ENCODE data around the gene ANKRD55. TPM values are rescaled to one million over a fixed set of nuclear protein-coding genes. Genes with fewer than 3 reads are reported as not detected.

Gene ANKRD55
- polyA plus RNA-seq, 1 of the 3 experiments (the other 2 are of a cell fraction), result not detected

DNA sequence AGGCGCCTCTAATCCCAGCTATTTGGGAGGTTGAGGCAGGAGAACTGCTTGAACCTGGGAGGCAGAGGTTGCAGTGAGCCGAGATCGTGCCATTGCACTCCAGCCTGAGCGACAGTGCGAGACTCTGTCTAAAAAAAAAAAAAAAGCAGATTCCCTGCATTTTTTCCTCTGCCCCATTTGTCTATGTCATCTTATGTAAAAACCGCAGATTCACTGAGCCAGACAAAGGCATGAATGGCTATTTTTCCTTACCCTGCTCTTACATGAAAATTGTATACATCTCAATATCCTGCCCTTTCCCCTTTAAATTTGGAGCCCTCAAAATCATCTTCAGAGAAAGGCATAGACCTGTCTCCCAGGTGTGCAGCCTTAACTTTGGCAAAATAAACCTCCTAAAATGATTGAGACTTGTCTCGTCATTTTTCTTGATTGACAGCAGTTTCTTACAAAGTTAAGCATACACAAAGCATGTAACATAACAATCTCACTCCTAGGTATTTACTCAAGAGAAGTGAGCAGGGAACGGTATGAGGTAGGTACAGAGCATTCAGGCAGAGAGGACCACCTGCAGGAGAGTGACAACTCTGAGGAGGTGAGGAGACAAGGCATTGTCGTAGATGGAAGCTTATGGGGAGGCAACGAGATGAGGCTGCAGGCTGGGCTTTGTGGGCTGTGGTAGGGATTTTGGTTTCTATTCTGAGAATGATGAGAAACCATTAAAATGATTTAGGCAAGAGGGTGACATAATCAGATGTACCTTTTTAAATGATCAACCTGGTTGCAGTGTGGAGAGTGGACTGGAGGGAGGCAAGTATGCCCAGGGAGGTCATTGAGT, 172.6 kb downstream of the ANKRD55 start:
- H3K4me2 ChIP-seq, result no peak overlapping the region
- H3K27ac ChIP-seq (ENCODE audit: low read depth in 2 of 2, low read length in 1 of 2), result no peak overlapping the region
- H2AFZ ChIP-seq (ENCODE audit: low read depth), result no peak overlapping the region
- no peaks in the 10 kb centered on the region for H4K20me1 ChIP-seq (ENCODE audit: insufficient read depth)
- no peaks in the 10 kb centered on the region for H3K9me3 ChIP-seq
- TF ChIP-seq, protein P1, sequence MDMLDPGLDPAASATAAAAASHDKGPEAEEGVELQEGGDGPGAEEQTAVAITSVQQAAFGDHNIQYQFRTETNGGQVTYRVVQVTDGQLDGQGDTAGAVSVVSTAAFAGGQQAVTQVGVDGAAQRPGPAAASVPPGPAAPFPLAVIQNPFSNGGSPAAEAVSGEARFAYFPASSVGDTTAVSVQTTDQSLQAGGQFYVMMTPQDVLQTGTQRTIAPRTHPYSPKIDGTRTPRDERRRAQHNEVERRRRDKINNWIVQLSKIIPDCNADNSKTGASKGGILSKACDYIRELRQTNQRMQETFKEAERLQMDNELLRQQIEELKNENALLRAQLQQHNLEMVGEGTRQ (IDR thresholded peaks at IDR 0.05; ENCODE audit: borderline replicate concordance, low read depth, low read length), result no peak
- TF ChIP-seq TEAD4 (IDR thresholded peaks at IDR 0.05; ENCODE audit: borderline replicate concordance, insufficient read depth) (no peak), TCF12 (IDR thresholded peaks at IDR 0.05) (no peak), JUND (IDR thresholded peaks at IDR 0.05) (no peak), RXRA (IDR thresholded peaks at IDR 0.05; ENCODE audit: borderline replicate concordance, low read depth) (no peak), FOXJ3 (CRISPR knock-in tag; IDR thresholded peaks at IDR 0.05) (no peak), GATA2 (CRISPR knock-in tag; IDR thresholded peaks at IDR 0.05) (no peak), NRF1 (IDR thresholded peaks at IDR 0.05; ENCODE audit: low read depth, low read length) (no peak), POLR2AphosphoS5 (IDR thresholded peaks at IDR 0.05; ENCODE audit: low read depth, low read length) (no peak), MXI1 (IDR thresholded peaks at IDR 0.05; ENCODE audit: low read depth, low read length) (no peak), ELF1 (IDR thresholded peaks at IDR 0.05) (no peak), CHD2 (IDR thresholded peaks at IDR 0.05; ENCODE audit: low read length, partially characterized antibody) (no peak), RAD21 (IDR thresholded peaks at IDR 0.05; ENCODE audit: low read length) (no peak)
- TF ChIP-seq, protein P2, sequence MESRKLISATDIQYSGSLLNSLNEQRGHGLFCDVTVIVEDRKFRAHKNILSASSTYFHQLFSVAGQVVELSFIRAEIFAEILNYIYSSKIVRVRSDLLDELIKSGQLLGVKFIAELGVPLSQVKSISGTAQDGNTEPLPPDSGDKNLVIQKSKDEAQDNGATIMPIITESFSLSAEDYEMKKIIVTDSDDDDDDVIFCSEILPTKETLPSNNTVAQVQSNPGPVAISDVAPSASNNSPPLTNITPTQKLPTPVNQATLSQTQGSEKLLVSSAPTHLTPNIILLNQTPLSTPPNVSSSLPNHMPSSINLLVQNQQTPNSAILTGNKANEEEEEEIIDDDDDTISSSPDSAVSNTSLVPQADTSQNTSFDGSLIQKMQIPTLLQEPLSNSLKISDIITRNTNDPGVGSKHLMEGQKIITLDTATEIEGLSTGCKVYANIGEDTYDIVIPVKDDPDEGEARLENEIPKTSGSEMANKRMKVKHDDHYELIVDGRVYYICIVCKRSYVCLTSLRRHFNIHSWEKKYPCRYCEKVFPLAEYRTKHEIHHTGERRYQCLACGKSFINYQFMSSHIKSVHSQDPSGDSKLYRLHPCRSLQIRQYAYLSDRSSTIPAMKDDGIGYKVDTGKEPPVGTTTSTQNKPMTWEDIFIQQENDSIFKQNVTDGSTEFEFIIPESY (IDR thresholded peaks at IDR 0.05; ENCODE audit: borderline replicate concordance, low read depth), result no peak
- TF ChIP-seq, protein P3, sequence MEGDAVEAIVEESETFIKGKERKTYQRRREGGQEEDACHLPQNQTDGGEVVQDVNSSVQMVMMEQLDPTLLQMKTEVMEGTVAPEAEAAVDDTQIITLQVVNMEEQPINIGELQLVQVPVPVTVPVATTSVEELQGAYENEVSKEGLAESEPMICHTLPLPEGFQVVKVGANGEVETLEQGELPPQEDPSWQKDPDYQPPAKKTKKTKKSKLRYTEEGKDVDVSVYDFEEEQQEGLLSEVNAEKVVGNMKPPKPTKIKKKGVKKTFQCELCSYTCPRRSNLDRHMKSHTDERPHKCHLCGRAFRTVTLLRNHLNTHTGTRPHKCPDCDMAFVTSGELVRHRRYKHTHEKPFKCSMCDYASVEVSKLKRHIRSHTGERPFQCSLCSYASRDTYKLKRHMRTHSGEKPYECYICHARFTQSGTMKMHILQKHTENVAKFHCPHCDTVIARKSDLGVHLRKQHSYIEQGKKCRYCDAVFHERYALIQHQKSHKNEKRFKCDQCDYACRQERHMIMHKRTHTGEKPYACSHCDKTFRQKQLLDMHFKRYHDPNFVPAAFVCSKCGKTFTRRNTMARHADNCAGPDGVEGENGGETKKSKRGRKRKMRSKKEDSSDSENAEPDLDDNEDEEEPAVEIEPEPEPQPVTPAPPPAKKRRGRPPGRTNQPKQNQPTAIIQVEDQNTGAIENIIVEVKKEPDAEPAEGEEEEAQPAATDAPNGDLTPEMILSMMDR (IDR thresholded peaks at IDR 0.05), result no peak
- TF ChIP-seq, protein P4, sequence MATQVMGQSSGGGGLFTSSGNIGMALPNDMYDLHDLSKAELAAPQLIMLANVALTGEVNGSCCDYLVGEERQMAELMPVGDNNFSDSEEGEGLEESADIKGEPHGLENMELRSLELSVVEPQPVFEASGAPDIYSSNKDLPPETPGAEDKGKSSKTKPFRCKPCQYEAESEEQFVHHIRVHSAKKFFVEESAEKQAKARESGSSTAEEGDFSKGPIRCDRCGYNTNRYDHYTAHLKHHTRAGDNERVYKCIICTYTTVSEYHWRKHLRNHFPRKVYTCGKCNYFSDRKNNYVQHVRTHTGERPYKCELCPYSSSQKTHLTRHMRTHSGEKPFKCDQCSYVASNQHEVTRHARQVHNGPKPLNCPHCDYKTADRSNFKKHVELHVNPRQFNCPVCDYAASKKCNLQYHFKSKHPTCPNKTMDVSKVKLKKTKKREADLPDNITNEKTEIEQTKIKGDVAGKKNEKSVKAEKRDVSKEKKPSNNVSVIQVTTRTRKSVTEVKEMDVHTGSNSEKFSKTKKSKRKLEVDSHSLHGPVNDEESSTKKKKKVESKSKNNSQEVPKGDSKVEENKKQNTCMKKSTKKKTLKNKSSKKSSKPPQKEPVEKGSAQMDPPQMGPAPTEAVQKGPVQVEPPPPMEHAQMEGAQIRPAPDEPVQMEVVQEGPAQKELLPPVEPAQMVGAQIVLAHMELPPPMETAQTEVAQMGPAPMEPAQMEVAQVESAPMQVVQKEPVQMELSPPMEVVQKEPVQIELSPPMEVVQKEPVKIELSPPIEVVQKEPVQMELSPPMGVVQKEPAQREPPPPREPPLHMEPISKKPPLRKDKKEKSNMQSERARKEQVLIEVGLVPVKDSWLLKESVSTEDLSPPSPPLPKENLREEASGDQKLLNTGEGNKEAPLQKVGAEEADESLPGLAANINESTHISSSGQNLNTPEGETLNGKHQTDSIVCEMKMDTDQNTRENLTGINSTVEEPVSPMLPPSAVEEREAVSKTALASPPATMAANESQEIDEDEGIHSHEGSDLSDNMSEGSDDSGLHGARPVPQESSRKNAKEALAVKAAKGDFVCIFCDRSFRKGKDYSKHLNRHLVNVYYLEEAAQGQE (IDR thresholded peaks at IDR 0.05; ENCODE audit: low read depth, low read length), result no peak
- TF ChIP-seq, protein P5, sequence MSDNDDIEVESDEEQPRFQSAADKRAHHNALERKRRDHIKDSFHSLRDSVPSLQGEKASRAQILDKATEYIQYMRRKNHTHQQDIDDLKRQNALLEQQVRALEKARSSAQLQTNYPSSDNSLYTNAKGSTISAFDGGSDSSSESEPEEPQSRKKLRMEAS (IDR thresholded peaks at IDR 0.05; ENCODE audit: low read depth), result no peak
- DNase-seq, result no peak
- H3K4me3 ChIP-seq (ENCODE audit: low read depth in 2 of 2, low read length in 1 of 2), result no peak overlapping the region
- WGBS (ENCODE audit: low lambda C conversion rate), result 80% methylated on average over 10 of the region's 10 CpGs
- ChIA-PET CTCF (no interaction called here), POLR2A (no interaction called here)
- H3K79me2 ChIP-seq (ENCODE audit: insufficient read depth), result no peaks in the 10 kb centered on the region
- peaks cover 5% of the 10 kb centered on the region for H3F3A ChIP-seq (replicated peaks; ENCODE audit: insufficient read depth)
- H3K4me1 ChIP-seq (ENCODE audit: control insufficient read depth in 1 of 2, insufficient read depth in 2 of 2, low read depth in 1 of 2, low read length in 1 of 2), result no peaks in the 10 kb centered on the region; a peak in 1 of 4 replicates
- no peaks in the 10 kb centered on the region for H3K9me2 ChIP-seq
- no peaks in the 10 kb centered on the region for H3K36me3 ChIP-seq (replicated peaks in 1 of 2; ENCODE audit: control insufficient read depth in 1 of 2, insufficient read depth in 2 of 2, low read length in 1 of 2)
- H3K27me3 ChIP-seq (ENCODE audit: insufficient read depth), result no peaks in the 10 kb centered on the region
- no peak overlapping the region for H3K9ac ChIP-seq
